Prostate gland (tissue), 2 donors: ENCODE data around the gene SST.

ENCODE experiments used
- POLR2A ChIP-seq: fragments of 450-650 bp; IDR thresholded peaks from one replicate; pipeline ENCODE4 v1.6.1; 2016; ENCODE audit warnings: antibody characterized with exemption, mild to moderate bottlenecking
- POLR2AphosphoS5 ChIP-seq: sonication (generic); formaldehyde crosslinking; IDR thresholded peaks from one replicate; pipeline ENCODE4 v1.6.1; 2017; ENCODE audit warnings: antibody characterized with exemption
- TF ChIP-seq, protein P1 (sequence below), 4 experiments: fragments of 200-600 bp in 2 of 4; fragments of 450-650 bp in 2 of 4; sonication (generic) in 2 of 4; IDR thresholded peaks; 1 replicate in 3 of 4; 2 replicates in 1 of 4; pipeline ENCODE4 v1.5.1; 2016 to 2019; ENCODE audit warnings: antibody characterized with exemption in 4 of 4, mild to moderate bottlenecking in 2 of 4, moderate library complexity in 2 of 4

DNA sequence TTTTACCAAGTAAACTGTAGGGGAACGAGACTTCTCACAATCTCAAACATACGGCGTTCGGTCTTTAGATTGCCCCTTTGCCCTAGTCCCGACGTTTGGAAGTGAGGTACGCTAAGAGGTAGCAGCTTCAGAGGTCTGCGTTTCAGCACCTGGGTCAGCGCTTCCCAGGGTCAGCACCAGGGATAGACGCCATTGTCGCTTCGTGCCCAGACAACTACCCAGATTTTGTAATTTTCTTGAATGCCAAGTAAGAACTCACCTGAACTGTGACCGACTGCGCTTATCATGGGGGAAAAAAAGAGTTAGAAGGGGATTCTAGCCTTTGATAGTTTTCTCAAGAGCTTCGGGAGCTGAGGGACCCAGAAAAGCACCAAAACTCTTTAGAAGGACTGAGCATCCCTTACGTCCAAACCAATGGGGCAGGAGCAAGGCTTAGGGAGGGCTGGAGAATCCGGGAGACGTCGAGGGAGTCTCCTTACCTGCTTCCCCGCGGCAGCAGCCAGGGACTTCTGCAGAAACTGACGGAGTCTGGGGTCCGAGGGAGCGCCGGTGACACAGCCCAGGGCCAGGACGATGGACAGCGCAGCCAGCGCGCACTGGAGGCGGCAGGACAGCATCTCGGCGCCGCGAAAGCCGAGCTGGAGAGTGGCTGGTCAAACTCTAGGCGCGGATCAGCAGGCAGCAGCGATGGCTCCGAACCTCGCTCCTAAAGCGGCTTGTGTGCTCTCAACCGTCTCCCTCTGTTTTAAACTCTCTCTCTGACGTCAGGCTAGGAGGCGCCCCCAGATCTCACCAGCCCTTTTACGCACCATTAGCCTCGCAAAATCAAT, at the start of gene SST:
- TF ChIP-seq, protein P1, sequence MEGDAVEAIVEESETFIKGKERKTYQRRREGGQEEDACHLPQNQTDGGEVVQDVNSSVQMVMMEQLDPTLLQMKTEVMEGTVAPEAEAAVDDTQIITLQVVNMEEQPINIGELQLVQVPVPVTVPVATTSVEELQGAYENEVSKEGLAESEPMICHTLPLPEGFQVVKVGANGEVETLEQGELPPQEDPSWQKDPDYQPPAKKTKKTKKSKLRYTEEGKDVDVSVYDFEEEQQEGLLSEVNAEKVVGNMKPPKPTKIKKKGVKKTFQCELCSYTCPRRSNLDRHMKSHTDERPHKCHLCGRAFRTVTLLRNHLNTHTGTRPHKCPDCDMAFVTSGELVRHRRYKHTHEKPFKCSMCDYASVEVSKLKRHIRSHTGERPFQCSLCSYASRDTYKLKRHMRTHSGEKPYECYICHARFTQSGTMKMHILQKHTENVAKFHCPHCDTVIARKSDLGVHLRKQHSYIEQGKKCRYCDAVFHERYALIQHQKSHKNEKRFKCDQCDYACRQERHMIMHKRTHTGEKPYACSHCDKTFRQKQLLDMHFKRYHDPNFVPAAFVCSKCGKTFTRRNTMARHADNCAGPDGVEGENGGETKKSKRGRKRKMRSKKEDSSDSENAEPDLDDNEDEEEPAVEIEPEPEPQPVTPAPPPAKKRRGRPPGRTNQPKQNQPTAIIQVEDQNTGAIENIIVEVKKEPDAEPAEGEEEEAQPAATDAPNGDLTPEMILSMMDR (IDR thresholded peaks at IDR 0.05), result no peak
- TF ChIP-seq POLR2AphosphoS5 (no peak), POLR2A (no peak)
